HG03575 (cell line): Measurements from ENCODE around the gene RETREG2.

ENCODE experiments used
- ATAC-seq: cut with Tn5 transposase; IDR thresholded peaks from one replicate; pipeline ENCODE4 v1.9.1; 2021; ENCODE audit not compliant: unreplicated experiment, insufficient number of reproducible peaks, low FRiP score; ENCODE audit errors: extremely low read depth

The RETREG2 gene

DNA sequence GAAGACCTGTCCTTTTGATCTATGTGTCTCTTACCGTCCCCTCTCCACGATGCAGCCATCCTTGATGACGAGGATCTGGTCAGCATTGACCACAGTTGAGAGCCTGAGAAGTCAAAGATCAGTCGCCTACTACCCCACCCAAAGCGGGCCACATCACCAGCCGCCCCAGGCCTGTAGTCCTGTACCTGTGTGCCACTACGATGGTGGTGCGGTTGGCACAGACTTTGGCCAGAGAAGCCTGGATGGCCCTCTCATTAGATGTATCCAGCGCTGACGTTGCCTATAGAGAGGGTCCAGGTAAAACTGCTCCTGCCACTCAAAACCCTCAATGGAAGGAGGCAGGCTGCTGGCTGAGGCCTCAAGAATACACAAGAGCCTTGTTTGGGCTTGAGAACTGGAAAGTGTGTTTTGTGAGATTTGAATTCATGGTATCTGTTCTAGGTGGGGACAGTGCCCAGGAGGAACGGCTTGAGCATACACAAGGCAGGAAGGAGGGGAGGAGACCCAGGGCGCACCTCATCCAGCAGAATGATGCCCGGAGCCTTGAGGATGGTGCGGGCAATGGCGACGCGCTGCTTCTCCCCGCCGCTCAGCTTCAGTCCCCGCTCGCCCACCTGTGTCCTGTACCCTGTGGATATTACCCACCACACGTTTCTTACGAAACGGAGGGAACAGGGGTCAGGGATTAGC lies 32.3 kb downstream of the RETREG2 start:
- no peak for ATAC-seq

DNA sequence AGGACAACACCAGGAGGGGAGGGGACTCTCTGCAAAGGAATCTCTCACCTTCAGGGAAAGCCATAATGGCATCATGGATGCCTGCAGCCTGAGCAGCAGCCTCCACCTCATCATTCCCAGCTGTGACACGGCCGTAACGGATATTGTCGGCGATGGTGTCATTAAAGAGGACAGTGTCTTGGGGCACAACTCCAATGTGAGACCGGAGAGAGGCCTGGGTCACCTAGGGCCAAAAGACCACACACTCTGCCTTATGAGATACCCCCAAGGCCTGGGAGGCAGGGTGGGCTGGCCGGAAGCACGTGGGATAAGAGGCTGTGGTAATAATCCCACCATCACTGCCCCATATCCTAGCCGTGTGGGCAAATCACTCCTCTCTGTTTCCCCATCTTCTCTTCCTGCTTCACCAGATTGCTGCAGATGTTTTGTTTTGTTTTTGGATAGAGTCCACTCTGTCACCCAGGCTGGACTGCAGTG lies 32.8 kb downstream of the RETREG2 start:
- ATAC-seq, result no peak

DNA sequence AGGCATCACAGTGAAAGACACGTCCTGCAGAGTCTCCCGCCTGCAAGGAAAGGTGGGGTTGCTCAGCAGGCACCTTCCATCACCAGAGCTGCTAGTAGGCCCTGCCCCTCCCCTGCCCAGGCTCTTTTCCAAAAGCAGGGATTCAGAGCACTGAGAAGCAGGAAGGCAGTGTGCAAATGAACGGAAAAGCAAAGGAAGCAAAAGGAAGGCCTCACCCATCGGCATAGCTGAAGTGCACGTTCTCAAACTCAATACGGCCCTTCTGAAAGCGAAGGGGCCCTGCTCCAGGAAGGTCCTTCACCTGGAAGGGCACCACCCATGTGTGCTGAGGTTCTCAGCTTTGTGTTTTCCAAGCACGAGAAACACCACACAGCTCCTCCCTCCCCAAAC lies 34.9 kb downstream of the RETREG2 start:
- ATAC-seq, result no peak

DNA sequence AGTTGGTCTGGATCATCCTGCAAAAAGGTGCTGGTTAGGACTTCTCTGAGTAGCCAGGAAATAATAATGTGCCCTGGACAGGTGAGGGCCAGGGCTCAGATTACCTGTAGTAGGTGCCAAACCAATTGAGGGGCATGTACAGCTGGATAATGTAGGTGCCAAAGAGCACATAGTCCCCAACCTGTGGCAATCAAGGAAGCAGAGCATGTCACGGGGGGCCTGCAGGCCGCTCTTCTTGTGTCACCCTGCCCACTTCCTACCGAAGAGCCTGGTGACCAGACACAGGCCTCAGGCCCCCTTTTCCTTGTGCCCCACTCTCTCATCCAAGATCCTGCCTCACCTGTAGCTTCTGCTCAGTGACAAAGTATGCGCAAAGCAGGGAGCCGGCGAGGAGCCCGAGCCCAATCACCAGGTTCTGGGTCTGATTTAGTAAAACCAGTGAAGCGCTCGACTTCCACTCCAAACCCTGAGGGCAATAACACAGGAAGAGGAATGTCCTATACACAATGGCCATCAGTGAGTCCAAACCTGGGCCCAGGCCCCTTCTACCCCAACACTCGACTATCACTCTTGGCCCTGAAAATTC lies 35.5 kb downstream of the RETREG2 start:
- ATAC-seq, result no peak

DNA sequence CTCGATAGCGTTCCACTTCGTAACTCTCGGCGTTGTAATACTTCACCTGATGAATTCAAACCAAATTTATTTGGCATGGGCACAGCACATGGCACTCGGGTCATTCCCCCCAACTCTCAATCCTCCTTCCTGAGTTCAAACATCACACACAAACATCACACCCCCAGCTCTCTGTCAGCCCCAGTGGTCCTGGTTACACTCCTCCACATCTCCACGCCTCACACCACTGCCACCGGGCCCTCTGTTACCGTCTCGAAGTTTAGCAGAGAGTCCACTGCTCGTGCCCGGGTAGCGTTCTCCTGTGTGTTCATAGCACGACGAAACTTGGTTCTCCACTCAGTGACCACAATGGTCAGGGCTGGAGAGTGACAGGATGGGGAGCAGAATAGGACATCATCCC lies 36.1 kb downstream of the RETREG2 start:
- no peak for ATAC-seq

DNA sequence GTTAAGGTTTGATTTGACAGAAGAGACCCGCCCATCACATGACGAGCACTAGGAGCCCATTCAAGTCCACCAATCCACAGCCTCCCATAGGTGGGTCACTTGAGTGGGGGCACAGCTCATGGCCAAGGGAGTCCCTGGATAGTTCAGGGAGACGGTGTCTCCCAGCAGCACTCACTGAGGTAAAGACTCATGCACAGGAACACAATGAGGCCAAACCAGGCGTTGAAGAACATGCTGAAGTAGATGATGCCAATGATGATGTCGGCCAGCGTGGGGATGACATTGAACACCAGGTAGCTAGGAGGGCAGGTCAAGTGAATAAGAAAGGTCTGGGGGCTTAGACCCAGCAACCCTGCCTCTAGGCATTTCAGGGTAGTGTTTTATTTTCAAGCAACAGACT lies 36.7 kb downstream of the RETREG2 start:
- no peak for ATAC-seq

DNA sequence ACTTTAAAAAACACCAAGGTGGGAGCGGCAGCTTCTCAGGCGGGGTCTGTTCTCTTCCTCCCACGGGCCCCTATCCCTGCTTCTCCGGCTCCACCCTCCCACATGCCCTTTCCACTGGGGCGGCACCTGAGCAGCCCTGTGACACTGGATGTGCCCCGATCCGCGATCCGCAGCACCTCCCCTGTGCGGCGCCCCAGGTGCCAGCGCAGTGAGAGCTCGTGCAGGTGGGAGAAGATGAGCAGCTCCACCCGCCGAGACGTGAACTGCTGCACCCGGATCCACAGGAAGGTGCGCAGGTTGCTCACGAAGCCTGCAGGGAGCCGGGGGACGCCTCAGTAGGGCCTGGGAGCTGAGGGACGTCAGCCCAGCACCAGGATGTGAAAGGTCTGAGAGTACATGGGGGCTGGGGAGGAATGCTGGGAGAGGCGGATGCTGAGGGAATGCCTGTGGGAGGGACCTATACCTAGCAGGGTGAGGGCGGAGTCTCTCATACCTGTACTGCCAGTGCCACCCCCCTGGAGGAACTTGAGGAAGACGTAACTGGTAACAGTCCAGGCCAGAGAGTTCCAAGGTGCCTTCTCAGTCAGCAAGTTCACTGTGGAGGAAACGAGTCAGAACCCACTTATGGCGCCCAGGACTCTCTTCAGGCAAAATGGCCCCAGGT lies 37.9 kb downstream of the RETREG2 start:
- no peak for ATAC-seq

DNA sequence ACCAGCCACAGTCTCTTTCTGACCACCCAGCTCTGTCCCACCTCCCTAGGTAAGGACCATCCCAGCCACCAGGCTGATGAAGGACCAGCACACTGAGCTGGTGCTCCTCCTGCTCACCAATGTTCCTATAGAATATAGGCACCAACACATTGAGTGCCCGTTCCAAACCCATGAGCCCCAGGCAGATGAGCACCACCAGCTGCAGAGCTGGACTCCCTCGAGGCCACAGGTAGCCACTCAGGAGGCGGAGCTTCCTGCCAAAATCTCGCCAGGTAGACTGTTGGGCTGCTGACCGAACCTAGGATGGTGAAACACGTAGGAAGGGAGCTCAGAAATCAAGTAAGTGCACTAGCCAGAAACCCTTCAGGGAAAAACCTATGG lies 38.5 kb downstream of the RETREG2 start:
- ATAC-seq, result no peak

DNA sequence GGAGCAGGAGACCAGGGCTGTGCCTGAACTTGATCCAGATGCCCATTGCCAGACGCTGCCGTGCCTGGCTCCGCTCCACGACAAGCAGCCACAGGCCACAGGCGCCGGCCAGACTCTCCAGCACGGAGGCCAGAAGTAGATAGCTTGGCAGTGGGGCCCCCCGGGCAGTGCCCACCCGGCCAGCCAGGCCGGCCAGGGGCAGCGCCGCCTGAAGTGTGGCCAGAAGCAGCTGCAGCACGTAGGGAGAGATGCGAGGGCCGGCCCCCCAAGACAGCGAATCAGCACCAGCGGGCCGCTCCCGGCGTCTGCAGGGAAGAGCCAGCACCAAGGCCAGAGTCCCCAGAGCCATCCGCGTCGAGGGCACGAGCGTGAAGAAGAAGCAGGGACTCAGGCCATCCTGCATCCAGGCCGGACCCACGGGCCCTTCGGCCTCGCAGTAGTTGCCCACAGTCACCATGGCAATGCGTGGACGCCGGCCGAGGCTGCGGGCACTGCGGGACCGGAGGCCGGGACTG lies 40.2 kb downstream of the RETREG2 start:
- ATAC-seq, result no peak

DNA sequence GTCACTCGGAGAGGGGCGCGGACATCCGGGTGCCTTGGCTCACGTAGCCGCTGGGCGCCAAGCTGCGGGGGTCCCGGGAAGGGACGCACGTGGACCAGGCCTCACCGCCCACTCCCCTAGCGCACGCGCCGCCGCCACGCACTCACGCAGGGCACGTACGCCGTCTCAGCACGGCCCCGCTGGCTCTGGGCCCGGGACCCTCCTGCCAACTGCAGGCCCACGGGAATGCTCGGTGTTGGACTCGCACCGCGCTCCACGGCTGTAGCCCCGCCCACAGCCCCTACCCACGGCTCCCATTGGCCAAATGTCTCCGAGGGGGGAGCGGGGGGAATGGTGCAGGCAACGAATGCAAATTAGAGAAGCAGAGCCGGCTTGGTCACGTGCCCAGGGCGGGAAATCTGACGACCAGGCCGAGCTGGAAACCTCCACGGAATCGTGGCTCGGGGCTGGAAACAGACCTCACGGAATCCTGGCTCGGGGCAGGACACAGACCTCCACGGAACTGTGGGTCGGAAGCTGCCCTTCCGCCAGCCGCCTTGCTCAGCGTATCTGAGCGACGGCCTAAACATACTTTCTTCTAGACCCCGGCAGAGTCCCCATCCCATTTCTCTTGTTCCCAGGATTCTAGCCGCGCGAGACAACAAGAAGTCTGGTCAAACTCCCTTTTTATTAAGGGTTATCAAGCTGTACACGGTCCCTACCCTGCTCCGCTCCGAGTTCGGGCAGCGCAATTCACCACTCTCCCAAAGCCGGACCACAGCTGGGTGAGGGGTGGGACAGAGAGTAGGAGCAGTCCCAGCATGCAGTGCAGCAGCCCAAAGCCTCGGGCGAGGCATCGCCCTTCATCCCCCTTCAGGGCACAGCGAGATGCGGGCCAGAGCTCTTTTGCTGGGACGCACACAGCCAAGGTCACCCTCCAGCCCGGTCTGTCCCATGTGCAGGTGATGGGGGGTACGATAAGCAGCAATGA lies 40.9 kb downstream of the RETREG2 start, which contains the start of gene ABCB6:
ABCB6 (minus strand) TSS at position 227 of the 970 bp plus-strand sequence. CDS start 285 bp downstream, outside the sequence.
- no peak for ATAC-seq

DNA sequence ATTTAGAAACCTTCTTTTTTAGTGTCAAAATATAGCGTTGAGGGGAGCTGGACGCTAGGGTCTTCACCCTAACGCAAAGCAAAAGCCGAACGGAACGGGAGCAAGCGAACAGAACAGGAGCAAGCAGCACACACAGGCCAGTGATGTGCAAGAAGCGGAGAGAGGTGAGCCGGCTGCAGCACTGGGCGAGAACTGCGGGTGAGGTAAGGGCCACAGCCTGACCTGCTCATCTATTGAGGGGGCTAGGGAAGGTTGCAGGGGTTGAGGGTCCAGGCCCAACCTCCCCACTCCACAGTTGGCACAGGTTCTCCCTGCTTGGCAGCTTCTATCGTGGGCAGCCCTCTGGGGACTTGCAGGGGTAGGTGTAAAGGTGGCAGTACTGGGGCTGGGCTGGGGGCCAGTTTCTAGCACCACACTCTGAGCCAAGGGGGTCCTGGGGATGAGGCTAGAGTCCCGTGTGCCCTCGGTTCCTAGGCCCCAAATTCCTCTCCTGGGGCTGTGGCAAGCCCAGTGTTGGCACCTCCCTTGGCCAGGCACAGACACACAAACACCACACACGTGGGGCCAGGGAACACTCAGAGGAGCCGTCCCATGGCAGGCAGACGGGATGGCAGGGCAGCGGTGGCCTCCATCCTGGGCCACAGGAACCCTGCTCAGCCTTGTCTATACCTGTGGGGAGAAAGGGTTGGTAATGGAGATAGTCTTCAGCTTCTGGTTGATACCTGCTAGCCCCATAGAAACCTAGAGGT lies 41.9 kb downstream of the RETREG2 start:
- no peak for ATAC-seq

DNA sequence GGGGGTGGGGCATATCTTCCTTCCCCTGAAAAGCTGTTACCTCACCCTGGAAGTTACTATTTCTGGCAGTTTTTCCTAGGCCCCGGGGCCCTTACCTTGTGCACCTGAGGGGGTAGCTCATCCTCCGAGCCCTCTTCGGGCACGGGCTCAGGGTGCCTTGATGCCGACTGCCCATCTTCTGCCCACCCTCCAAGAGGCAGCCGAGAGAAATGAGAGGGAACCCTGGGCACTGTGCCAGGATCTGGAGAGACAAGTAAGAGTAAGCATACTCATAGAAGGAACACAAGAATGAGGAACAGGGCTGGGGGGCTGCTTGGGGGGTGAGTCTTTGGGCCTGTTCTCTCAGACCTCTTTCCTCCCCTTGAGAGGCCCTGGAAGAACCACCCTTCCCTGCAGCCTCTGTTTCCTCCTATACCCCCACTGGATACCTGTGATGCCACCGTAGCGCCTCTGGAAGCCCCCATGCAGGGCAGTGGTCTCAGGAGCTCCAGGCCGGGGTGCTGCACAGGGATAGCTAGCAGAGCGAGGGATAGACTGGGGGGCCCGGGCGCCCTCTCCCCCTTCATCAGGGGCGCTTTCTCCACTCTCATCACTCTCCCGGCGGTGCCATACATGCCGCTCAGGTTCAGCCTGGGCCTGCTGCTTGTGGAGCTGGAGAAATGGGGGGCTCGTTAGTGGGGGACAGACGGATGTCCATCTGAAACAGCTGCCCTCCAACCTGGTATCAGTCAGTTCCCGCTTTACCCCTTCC lies 42.8 kb downstream of the RETREG2 start:
- ATAC-seq, result no peak

DNA sequence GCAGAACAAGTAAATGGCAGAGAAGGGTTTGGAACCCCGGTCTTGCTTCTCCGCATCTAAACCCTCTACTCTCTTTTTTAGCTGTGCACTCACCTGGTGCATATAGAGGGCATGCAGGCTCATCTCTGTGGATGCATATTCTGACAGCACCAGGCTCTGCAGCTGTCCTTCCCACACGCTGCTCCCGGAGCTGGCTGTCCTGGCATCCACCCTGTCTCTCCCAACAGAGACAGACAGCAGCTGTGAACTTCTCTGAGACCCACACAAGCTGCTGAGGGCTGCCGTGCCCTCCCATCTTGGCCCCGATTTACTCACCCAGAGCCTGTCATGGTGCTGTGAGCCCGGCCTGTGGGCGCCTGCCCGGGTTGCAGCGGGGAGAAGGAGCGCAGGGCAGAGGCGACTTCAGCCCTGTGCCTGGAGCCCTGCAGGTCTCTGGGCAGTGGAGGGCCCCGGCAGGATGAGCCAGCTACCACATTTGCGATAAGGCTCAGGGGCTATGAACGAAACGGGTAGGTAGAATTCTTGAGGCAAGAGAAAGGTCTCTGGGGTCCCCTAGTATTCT lies 44.0 kb downstream of the RETREG2 start:
- no peak for ATAC-seq

DNA sequence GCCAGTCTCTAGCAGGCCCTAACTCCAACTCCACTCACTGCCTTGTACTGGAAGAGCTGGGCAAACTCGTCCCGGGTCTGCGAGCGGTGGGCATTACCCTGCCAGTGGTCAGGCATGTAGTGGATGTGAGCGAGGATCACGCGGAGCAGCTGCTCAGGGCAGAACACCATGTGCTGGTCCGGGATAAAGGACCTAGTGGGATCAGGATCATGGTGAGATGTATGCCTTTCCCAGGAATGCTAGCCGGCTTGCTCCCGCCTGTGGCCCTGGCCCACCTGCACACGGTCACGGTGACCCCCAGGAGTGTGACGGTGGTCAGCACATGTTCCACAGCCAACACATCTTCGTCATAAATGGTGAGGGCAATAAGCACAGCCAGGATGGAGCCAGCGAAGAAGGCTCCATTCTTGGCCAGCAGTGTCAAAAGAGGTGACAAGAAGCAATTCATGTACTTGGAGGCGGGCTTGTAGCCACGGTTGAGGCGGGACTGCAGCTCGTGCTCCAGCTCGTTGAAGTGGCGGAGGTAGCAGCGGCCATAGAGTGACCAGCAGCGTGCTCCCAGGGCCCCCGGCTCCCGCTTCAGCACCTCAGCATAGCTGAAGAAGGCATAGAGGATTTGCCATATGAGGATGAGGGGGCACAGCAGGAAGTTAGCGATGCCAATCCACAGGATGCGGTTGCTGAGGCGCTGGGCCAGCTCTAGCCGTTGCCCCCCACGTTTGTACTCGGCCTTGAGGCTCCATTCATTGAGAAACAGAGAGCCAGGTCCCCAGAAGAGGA lies 45.9 kb downstream of the RETREG2 start:
- no peak for ATAC-seq

DNA sequence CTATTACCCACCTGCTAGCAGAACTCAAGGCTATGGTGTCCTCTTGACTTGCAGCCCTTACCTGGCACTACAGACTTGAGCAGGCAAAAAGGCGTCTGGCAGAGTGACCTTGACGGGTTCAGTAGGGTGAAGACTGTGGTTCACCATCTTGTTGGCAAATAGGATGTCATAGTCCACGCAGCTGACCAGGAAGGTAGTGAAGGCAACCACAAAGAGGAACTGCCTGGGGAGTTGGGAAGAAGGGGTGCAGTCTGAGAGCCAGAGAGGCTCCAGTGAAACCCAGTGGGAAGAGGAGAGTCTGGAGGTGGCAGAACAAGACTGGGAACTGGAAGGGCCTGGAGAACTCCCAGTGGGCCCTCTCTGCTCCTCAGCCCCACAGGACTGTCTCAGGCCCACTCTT lies 47.3 kb downstream of the RETREG2 start:
- no peak for ATAC-seq

DNA sequence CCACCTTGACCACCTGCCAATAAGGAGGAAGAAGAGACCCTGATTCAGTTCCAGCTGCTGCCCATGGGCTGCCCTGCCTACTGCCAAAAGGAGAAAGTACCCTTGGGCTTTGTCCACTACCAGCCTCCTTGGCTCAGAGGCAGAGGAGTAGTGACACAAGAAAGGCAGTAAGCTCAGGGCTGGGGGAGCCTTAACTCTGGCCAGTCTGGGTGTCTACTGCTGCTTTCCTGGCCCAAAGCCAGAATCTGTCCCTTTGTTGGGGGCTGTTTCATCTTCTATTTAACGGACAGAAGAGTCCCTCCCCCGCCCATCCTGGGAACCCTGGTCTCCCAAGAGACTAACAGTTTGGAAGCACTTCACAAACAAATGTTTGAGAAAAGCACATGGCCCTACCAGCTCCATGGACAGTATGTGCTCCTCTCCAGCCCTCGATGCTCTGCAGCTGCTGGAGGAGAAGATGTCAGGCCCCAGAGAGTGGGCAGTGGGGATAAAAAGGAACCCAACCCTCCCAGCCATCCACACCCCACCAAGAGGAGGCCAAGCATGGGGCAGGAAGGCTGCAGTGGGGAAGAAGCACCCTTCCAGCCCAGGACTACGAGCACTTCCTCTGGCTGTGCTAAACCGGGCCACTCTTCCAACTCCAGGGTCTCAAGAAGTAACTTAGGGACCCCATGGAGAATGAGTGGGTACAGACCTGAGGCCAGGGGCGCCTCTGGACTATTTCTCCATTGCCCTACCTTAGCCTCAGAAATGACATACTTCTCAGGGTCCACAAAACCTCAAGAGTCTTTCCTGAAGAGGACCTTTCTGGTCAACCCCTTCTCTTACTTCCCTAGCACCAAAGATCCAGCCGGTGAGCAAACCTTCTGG lies 50.2 kb downstream of the RETREG2 start:
- ATAC-seq, result no peak
